Tibial nerve (tissue), 3 donors: ENCODE results near the gene ANKRD40.

Experiments used
- CTCF ChIP-seq, 5 experiments: fragments of 200-600 bp in 3 of 5; fragments of 450-650 bp in 2 of 5; sonication (generic) in 3 of 5; IDR thresholded peaks; one replicate each; pipeline ENCODE4 v1.5.1; 2016 to 2019; ENCODE audit warnings: antibody characterized with exemption in 5 of 5, mild to moderate bottlenecking in 3 of 5, moderate library complexity in 2 of 5
- POLR2A ChIP-seq, 2 donors: fragments of 450-650 bp; IDR thresholded peaks; one replicate each; pipeline ENCODE4 v1.6.1; 2017; ENCODE audit warnings: antibody characterized with exemption in 2 of 2, mild to moderate bottlenecking in 2 of 2, moderate library complexity in 2 of 2

- TF ChIP-seq CTCF (IDR thresholded peaks at IDR 0.05) (no peak), POLR2A (IDR thresholded peaks at IDR 0.05) (no peak)
Observed at GRCh38 chr17:50653738-50654137, 54.0 kb downstream of the ANKRD40 start.
